Aorta (tissue), 5 donors: ENCODE measurements around the gene BMP10. TPM values are rescaled to one million over a fixed set of nuclear protein-coding genes. Genes with fewer than 3 reads are reported as not detected.

Experiments used
- ATAC-seq: fragments of 200-7000 bp; cut with Tn5 transposase; one replicate; pipeline ENCODE4 v1.9.1; 2022; ENCODE audit warnings: moderate library complexity; ENCODE audit not compliant: low FRiP score
- DNase-seq, 2 donors: peaks; one replicate each; pipeline ENCODE4 v3.0.0-alpha.2; 2020
- H3K27ac ChIP-seq, 2 donors: one replicate each; pipeline ENCODE4 v1.5.1; 2013; ENCODE audit warnings: low read length in 2 of 2, mild to moderate bottlenecking in 2 of 2, moderate library complexity in 2 of 2, control low read depth in 1 of 2, inconsistent platforms in 1 of 2, low read depth in 1 of 2
- H3K27me3 ChIP-seq, 2 donors: one replicate each; pipeline ENCODE4 v1.6.1; 2013; ENCODE audit warnings: control low read depth in 1 of 2, low read length in 1 of 2, mild to moderate bottlenecking in 1 of 2, moderate library complexity in 1 of 2; ENCODE audit not compliant: insufficient read depth in 2 of 2, control insufficient read depth in 1 of 2
- H3K36me3 ChIP-seq, 2 donors: one replicate each; pipeline ENCODE4 v1.6.1; 2013; ENCODE audit warnings: control low read depth in 1 of 2, low read length in 1 of 2, mild to moderate bottlenecking in 1 of 2; ENCODE audit not compliant: insufficient read depth in 2 of 2, control insufficient read depth in 1 of 2
- H3K4me1 ChIP-seq, 2 donors: one replicate each; pipeline ENCODE4 v1.6.1; 2013; ENCODE audit warnings: low read length in 2 of 2, control low read depth in 1 of 2, mild to moderate bottlenecking in 1 of 2, moderate library complexity in 1 of 2; ENCODE audit not compliant: insufficient read depth in 2 of 2, control insufficient read depth in 1 of 2
- H3K4me3 ChIP-seq, 2 donors: one replicate each; pipeline ENCODE4 v1.5.1; 2013; ENCODE audit warnings: low read length in 2 of 2, control low read depth in 1 of 2, mild to moderate bottlenecking in 1 of 2
- H3K9me3 ChIP-seq: one replicate; pipeline ENCODE4 v1.6.1; 2013; ENCODE audit warnings: mild to moderate bottlenecking, low read length; ENCODE audit not compliant: control insufficient read depth
- WGBS, 2 donors: extraction: QIAGEN DNeasy Blood & Tissue Kit; methylation state at CpG; one replicate each; pipeline ENCODE4 v1.1.7; 2013; 5-methylcytosine and 5-hydroxymethylcytosine counted together
- intact Hi-C, 2 donors: fragments of 100-400 bp; cut with DNase I; formaldehyde crosslinking; loops; one replicate each; pipeline versions ENCODE4 v1.14.2 to v1.15.0; 2022
- polyA plus RNA-seq, 2 donors: library from polyadenylated mRNA; stranded (reverse); fragments of 200-250 nt; gene quantifications; one replicate each; pipeline ENCODE4 v1.2.3, GENCODE V29; 2013
- total RNA-seq, 2 donors: library from RNA; stranded (reverse); fragmentation: NEBNext Ultra II Directional; extraction: Animal tissue kit (Norgen Biotek cat#: 25700); gene quantifications; one replicate each; pipeline ENCODE4 v1.2.1, GENCODE V29; 2021
- donor health status: healthy with polysubstance abuse.
- donor health status: Bipolar disorder and iron deficiency.
- donor health status: DM: no; HTN: no; CAD: no.
- donor health status: DM: no; HTN: no; CAD: no.
- donor health status: DM: yes; HTN: yes; CAD: no.

The BMP10 gene
- total and polyA plus RNA-seq, 4 donors, result not detected

- Histone ChIP-seq H3K4me3 (no peak overlapping the region), H3K27ac (no peak overlapping the region), H3K9me3 (no peaks in the 10 kb centered on the region), H3K27me3 (no peaks in the 10 kb centered on the region), H3K36me3 (no peaks in the 10 kb centered on the region), H3K4me1 (no peaks in the 10 kb centered on the region)
- no peak for ATAC-seq
- intact Hi-C loops, result no loop called here
- DNase-seq, result no peak
- 92 to 93% methylated on average over 10 of the region's 10 CpGs for WGBS, 2 donors
Observed at GRCh38 chr2:68885074-68885810, 14.0 kb upstream of the BMP10 start.

DNA sequence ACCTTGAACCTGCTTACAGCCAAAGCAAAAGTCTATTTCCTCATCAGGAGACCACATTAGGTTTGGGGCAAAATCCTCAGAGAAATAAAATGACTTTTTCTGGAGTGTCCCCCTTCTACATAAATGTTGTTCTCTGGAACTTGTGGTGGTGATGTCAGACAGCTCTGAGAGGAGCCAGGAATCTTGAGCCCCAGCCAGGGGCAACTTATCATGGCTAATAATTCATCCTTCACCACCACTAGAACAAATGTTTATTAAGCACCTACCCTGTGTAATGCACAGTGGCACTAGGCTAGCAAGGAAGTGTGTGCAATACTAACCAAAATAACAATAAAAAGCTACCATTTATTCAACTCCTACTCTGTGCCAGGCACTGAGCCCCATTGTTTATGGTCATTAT lies 9.0 kb upstream of the BMP10 start:
- H3K27ac ChIP-seq, result no peak overlapping the region
- no peaks in the 10 kb centered on the region for H3K4me1 ChIP-seq
- DNase-seq (no peak), ATAC-seq (no peak)
- intact Hi-C loops, result no loop called here
- H3K36me3 ChIP-seq, result no peaks in the 10 kb centered on the region
- no peaks in the 10 kb centered on the region for H3K27me3 ChIP-seq
- no peak overlapping the region for H3K4me3 ChIP-seq
- H3K9me3 ChIP-seq, result no peaks in the 10 kb centered on the region

- H3K4me3 ChIP-seq, result no peak overlapping the region
- 40 to 49% methylated on average over 3 of the region's 3 CpGs for WGBS, 2 donors
- H3K27ac ChIP-seq, result no peak overlapping the region
- no peaks in the 10 kb centered on the region for H3K27me3 ChIP-seq
- intact Hi-C loops, result no loop called here
- ATAC-seq (no peak), DNase-seq (no peak)
- H3K36me3 ChIP-seq, result no peaks in the 10 kb centered on the region
- H3K9me3 ChIP-seq, result no peaks in the 10 kb centered on the region
- no peaks in the 10 kb centered on the region for H3K4me1 ChIP-seq
Observed at GRCh38 chr2:68879296-68879695, 8.1 kb upstream of the BMP10 start.

DNA sequence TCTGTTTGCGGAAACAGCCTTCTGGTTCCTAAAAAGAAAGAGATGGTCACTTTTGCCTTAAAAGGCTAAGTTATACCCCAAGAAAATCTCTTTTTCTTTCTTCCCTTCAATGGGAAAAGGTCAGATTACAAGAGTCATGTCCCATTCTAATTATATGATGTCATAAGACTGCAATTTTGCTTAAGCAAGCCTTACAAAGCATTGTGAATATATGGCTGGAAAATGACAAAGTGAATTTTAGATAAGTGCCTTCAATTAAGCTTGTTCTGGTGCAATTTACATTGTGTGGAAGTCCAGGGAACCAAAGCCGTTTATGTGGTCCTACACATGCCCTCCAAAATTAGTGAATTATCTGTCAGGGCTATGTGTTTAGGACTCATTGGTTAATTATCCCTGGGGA lies 7.6 kb upstream of the BMP10 start:
- H3K36me3 ChIP-seq, result no peaks in the 10 kb centered on the region
- intact Hi-C loops, result no loop called here
- 86 to 89% methylated on average over 2 of the region's 2 CpGs for WGBS, 2 donors
- H3K27me3 ChIP-seq, result no peaks in the 10 kb centered on the region
- DNase-seq, result no peak
- no peak for ATAC-seq
- no peaks in the 10 kb centered on the region for H3K4me1 ChIP-seq
- no peak overlapping the region for H3K4me3 ChIP-seq
- H3K27ac ChIP-seq, result no peak overlapping the region
- H3K9me3 ChIP-seq, result no peaks in the 10 kb centered on the region

DNA sequence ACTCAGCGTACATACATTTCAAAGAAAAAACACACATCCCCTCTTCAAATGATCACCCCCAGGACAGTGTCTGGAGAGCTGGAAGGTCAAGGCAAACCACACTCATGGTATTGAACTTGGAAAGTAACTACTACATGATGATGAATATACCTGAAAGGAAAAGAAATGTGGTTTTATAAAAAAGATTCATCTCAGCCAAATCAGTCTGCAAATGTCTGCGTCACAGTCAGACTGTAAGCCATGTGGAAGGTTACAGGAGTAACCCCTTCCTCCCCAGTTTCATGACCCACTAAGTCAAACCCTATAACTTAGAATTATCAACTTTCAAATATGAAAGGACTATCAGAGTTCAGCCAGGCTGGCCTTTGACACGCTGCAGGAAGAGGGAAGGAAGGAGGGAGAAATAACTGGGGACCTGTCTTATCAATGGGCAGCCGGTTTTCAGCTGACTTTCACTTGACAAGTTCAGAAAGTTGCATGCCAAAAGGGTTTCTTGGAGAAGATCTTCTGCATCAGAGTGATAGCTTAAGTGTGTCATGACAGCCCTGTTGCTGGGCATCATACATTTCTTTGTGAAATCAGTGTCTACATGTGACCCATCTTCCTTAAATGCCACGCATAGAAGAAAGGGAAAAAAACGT lies 7.0 kb upstream of the BMP10 start:
- Histone ChIP-seq H3K9me3 (no peaks in the 10 kb centered on the region), H3K36me3 (no peaks in the 10 kb centered on the region), H3K27me3 (no peaks in the 10 kb centered on the region), H3K27ac (no peak overlapping the region), H3K4me3 (no peak overlapping the region), H3K4me1 (no peaks in the 10 kb centered on the region)
- no peak for DNase-seq
- ATAC-seq, result no peak
- 66 to 72% methylated on average over 6 of the region's 6 CpGs for WGBS, 2 donors
- intact Hi-C loops, result no loop called here

DNA sequence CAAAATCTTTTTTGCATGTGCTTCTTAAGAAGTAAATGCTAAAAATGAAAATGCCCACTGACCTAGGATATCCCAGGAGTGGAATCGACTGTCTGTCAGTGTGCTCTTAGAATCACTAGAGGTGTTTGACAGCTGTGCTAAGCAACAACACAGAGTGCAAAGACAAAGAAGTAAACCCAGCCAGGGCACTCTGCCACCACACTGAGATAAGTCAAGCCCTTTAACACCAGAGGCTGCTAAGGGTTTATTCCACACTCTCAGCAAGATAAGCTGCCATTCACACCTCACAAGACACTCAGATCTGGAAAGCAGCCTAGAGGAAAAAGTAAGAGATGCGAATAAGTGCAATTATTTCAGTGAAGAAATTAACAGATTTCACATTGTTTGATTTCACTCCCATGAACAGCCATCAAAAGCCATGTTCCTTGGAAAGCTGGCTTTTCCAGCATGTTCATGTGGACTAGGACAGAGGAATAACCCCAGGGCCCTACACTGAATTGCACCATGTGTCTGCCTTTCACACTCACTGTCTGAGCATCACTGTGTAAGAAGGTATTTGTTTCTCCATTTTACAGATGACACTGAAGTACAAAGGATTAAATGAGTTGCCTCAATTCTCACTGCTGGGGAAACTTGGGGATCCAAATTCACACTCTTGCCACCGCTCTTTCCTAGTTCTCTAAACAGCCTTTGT lies 6.0 kb upstream of the BMP10 start:
- ATAC-seq, result no peak
- no peaks in the 10 kb centered on the region for H3K4me1 ChIP-seq
- intact Hi-C loops, result no loop called here
- no peaks in the 10 kb centered on the region for H3K9me3 ChIP-seq
- 81 to 83% methylated on average over 3 of the region's 3 CpGs for WGBS, 2 donors
- H3K27me3 ChIP-seq, result no peaks in the 10 kb centered on the region
- H3K4me3 ChIP-seq, result no peak overlapping the region
- no peaks in the 10 kb centered on the region for H3K36me3 ChIP-seq
- H3K27ac ChIP-seq, result no peak overlapping the region
- no peak for DNase-seq

DNA sequence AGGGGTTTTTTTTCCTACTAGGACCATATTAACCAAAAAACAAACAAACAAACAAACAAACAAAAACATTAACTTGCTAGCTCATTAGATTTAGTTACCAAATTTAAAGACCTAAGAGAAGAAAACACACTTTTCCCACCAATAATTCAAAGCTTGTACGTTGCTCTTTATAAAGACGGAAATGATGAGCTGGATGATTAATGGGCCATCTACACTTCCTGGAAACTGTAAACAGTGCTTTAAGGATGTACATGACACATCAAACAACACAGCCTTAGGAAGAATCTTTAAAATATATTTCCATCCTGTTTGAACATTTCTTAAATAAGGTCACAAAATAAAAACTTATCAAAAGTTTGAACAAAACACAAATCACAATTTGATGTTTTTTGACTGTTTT lies 982 bp downstream of the BMP10 start:
- H3K4me3 ChIP-seq, result no peak overlapping the region
- H3K27me3 ChIP-seq, result no peaks in the 10 kb centered on the region

DNA sequence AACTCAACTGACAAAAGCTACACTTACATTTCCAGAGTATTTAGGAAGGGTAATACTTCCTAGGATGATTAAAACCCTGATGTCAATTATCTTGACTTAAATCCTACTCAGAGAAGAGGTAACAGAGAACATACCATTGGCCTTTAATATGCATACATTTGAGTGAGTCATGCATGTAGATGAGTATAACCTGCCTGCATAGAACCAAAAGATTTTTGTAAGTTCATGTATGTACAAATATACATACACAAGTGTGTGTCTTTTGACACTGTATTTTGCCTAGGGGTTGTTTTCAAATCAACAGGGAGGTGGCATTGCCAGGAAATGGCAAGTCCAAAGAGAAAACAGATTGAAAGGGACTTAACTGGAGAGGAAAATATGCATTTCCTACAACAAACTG lies 6.1 kb downstream of the BMP10 start:
- Histone ChIP-seq H3K27me3 (peaks cover 0 to 2% of the 10 kb centered on the region in 2 donors), H3K36me3 (no peaks in the 10 kb centered on the region), H3K27ac (no peak overlapping the region), H3K4me3 (no peak overlapping the region), H3K9me3 (no peaks in the 10 kb centered on the region), H3K4me1 (no peaks in the 10 kb centered on the region)
- no peak for DNase-seq
- intact Hi-C loops, result no loop called here
- no peak for ATAC-seq

More for the DNA sequence above, 982 bp downstream of the BMP10 start:
- DNase-seq, result no peak
- no peak for ATAC-seq
- Histone ChIP-seq H3K4me1 (no peaks in the 10 kb centered on the region), H3K27ac (no peak overlapping the region), H3K36me3 (no peaks in the 10 kb centered on the region), H3K9me3 (no peaks in the 10 kb centered on the region)
- WGBS, 2 donors, result 49 to 53% methylated on average over 2 of the region's 2 CpGs
- intact Hi-C loops, result no loop called here

DNA sequence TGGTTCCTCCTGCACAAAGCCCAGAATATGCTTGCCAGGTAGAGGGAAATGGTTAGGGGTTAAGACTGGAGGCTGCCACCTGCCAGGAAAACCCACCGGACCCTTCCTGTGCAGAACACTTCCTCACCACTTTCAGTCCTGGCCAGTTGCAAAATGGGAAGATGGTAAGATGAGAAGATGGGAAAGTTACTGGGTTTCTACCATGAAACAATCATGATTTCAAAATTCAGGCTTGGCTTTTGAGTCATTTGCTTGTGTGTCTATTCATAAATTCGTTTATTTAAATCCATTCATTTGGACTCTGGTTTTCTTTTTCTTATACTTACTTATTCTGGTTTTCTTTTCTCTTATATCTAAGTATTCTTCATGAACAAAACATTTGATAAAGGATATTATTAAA lies 7.2 kb downstream of the BMP10 start:
- intact Hi-C loops, result no loop called here
- Histone ChIP-seq H3K4me3 (no peak overlapping the region), H3K27me3 (peaks cover 0 to 2% of the 10 kb centered on the region in 2 donors), H3K4me1 (no peaks in the 10 kb centered on the region), H3K36me3 (no peaks in the 10 kb centered on the region), H3K27ac (no peak overlapping the region), H3K9me3 (no peaks in the 10 kb centered on the region)
- ATAC-seq (no peak), DNase-seq (no peak)
- WGBS, 2 donors, result 86 to 90% methylated on average over 2 of the region's 2 CpGs
